Stomach (tissue), 9 donors: ENCODE results near the gene ZNF615. TPM values are rescaled to one million over a fixed set of nuclear protein-coding genes. Genes with fewer than 3 reads are reported as not detected.

Experiments used
- DNase-seq, 2 donors: peaks; one replicate each; pipeline versions ENCODE4 v3.0.0 to v3.0.0-alpha.2; 2013 to 2019
- H3K27ac ChIP-seq, 5 donors: fragments of 200-600 bp in 4 of 5; sonication (generic) in 4 of 5; one replicate each; pipeline ENCODE4 v1.5.1; 2013 to 2019; ENCODE audit warnings: mild to moderate bottlenecking in 1 of 5, moderate library complexity in 1 of 5
- H3K27me3 ChIP-seq, 3 donors: fragments of 200-600 bp; sonication (generic); one replicate each; pipeline ENCODE4 v1.5.1; 2017 to 2019; ENCODE audit warnings: mixed run types in 1 of 3
- H3K36me3 ChIP-seq, 4 donors: fragments of 200-600 bp; sonication (generic); 1 replicate in 3 of 4; 2 replicates in 1 of 4; pipeline ENCODE4 v1.5.1; 2016 to 2019
- H3K4me1 ChIP-seq, 4 donors: fragments of 200-600 bp; sonication (generic); one replicate each; pipeline ENCODE4 v1.5.1; 2016 to 2019
- H3K4me3 ChIP-seq, 4 donors: fragments of 200-600 bp; sonication (generic) in 3 of 4; one replicate each; pipeline ENCODE4 v1.5.1; 2016 to 2019; ENCODE audit warnings: mild to moderate bottlenecking in 1 of 4
- H3K9me3 ChIP-seq, 4 donors: fragments of 200-600 bp; sonication (generic); one replicate each; pipeline ENCODE4 v1.5.1; 2016 to 2019
- EP300 ChIP-seq: sonication (generic); formaldehyde crosslinking; IDR thresholded peaks from one replicate; pipeline ENCODE4 v1.6.1; 2017; ENCODE audit warnings: antibody characterized with exemption
- POLR2A ChIP-seq, 4 donors: fragments of 450-650 bp; IDR thresholded peaks; one replicate each; pipeline ENCODE4 v1.6.1; 2016; ENCODE audit warnings: antibody characterized with exemption in 4 of 4, control low read depth in 2 of 4, mild to moderate bottlenecking in 1 of 4, moderate library complexity in 1 of 4
- POLR2AphosphoS5 ChIP-seq, 3 donors: sonication (generic); formaldehyde crosslinking; IDR thresholded peaks; one replicate each; pipeline ENCODE4 v1.6.1; 2016; ENCODE audit warnings: antibody characterized with exemption in 3 of 3
- WGBS, 5 donors: extraction: QIAGEN DNeasy Blood & Tissue Kit in 3 of 5; methylation state at CpG; one replicate each; pipeline versions ENCODE4 v1.1.5 to v1.1.7; 2013 to 2018; 5-methylcytosine and 5-hydroxymethylcytosine counted together
- intact Hi-C: fragments of 100-400 bp; cut with DNase I; formaldehyde crosslinking; loops from one replicate; pipeline ENCODE4 v1.15.1; 2023; ENCODE audit warnings: low total_unique reads
- polyA plus RNA-seq, 3 donors: library from polyadenylated mRNA; stranded (reverse); fragments of 200-250 nt; gene quantifications; one replicate each; pipeline ENCODE4 v1.2.3, GENCODE V29; 2013
- total RNA-seq, 5 donors: library from RNA; depleted of rRNA; stranded (reverse); fragments of >200 nt; gene quantifications; one replicate each; pipeline versions ENCODE4 v1.1.0 to v1.2.3, GENCODE V29; 2014 to 2016
- TF ChIP-seq, protein P1 (sequence below), 7 experiments: fragments of 450-650 bp in 4 of 7; fragments of 200-600 bp in 3 of 7; sonication (generic) in 3 of 7; IDR thresholded peaks; one replicate each; pipeline ENCODE4 v1.5.1; 2016 to 2019; ENCODE audit warnings: antibody characterized with exemption in 7 of 7, control low read depth in 2 of 7, mild to moderate bottlenecking in 1 of 7
- donor health status: healthy with polysubstance abuse.
- donor health status: Bipolar disorder and iron deficiency.
- donor health status: healthy.

ZNF615 gene
- total and polyA plus RNA-seq, 8 donors, result 2.6 to 25.7 (median 5.6) TPM

DNA sequence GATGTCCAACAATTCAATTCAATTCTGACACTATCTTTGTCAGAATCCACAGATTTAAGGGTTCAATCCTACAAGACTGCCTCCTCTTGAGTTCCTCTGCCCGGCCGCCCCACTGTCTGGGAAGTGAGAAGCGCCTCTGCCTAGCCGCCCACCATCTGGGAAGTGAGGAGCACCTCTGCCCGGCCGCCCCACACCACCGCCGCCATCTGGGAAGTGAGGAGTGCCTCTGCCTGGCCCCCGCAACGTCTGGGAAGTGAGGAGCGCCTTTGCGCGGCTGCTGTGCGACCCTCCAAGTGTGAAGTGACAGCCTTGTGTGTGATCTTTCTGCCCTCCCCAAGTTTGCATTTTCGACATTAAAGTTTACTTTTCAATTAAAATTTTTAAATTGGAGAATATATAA, 14.2 kb upstream of the ZNF615 start:
- TF ChIP-seq EP300, result no peak
- no peak for TF ChIP-seq POLR2AphosphoS5 (IDR thresholded peaks at IDR 0.05)
- TF ChIP-seq, protein P1, sequence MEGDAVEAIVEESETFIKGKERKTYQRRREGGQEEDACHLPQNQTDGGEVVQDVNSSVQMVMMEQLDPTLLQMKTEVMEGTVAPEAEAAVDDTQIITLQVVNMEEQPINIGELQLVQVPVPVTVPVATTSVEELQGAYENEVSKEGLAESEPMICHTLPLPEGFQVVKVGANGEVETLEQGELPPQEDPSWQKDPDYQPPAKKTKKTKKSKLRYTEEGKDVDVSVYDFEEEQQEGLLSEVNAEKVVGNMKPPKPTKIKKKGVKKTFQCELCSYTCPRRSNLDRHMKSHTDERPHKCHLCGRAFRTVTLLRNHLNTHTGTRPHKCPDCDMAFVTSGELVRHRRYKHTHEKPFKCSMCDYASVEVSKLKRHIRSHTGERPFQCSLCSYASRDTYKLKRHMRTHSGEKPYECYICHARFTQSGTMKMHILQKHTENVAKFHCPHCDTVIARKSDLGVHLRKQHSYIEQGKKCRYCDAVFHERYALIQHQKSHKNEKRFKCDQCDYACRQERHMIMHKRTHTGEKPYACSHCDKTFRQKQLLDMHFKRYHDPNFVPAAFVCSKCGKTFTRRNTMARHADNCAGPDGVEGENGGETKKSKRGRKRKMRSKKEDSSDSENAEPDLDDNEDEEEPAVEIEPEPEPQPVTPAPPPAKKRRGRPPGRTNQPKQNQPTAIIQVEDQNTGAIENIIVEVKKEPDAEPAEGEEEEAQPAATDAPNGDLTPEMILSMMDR (IDR thresholded peaks at IDR 0.05), result no peak
- no peak for TF ChIP-seq POLR2A (IDR thresholded peaks at IDR 0.05)
- peaks cover 0 to 7% (median 5%) of the 10 kb centered on the region in 4 donors for H3K4me1 ChIP-seq
- 95 to 98% (median 97%) methylated on average over 15 of the region's 15 CpGs for WGBS, 5 donors
- no peak overlapping the region for H3K4me3 ChIP-seq
- intact Hi-C loops, result no loop called here
- no peaks in the 10 kb centered on the region for H3K27me3 ChIP-seq
- peaks cover 26 to 99% (median 84%) of the 10 kb centered on the region in 4 donors for H3K9me3 ChIP-seq
- no peak overlapping the region for H3K27ac ChIP-seq
- H3K36me3 ChIP-seq, result peaks cover 67 to 97% (median 92%) of the 10 kb centered on the region in 4 donors
- no peak for DNase-seq

DNA sequence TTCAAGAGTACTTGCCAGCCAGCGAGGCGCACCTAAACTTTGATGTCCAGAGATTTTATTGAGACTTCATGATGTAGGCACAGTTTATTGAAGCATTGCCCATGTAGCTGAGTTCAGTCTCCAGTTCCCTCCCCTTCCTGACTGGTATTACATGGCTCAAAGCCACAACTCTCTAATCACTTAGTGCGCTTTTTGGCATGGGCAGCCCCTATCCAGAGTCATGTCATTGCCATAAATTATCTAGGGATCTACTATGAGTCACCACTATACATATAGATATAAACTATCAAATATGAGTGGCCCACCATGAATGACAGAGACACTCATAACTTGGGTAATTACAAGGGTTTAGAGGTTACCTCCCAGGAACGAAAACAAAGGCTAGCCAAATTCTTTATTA, 12.5 kb upstream of the ZNF615 start:
- intact Hi-C loops, result no loop called here
- DNase-seq, result no peak
- no peaks in the 10 kb centered on the region for H3K27me3 ChIP-seq
- H3K9me3 ChIP-seq, result peaks cover 26 to 100% (median 94%) of the 10 kb centered on the region in 4 donors
- no peaks in the 10 kb centered on the region for H3K4me1 ChIP-seq
- TF ChIP-seq, protein P1 (IDR thresholded peaks at IDR 0.05), result no peak
- TF ChIP-seq POLR2A (IDR thresholded peaks at IDR 0.05), result no peak
- no peak for TF ChIP-seq POLR2AphosphoS5 (IDR thresholded peaks at IDR 0.05)
- no peak for TF ChIP-seq EP300
- no peak overlapping the region for H3K27ac ChIP-seq
- H3K4me3 ChIP-seq, result no peak overlapping the region
- peaks cover 84 to 100% (median 100%) of the 10 kb centered on the region in 4 donors for H3K36me3 ChIP-seq
- 97 to 100% (median 98%) methylated on average over 4 of the region's 4 CpGs for WGBS, 5 donors

DNA sequence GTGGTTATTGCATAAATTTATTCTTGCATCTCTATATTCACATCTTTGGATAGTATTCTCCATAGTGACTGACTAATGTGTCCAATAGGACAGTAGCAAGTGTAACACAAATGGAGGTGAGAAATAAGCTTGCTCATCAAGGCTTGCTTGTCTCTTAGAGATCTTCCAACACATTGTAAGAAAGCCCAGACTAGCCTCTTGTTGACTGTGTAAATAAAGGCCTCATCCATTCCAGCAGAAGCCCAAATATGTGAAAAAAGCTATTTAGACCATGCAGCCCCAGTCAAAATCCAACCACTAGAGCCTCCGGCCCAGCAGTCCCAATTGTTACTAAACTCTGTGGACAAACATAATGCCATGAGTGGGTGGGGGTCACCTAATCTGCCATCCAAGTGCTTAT, 2.7 kb upstream of the ZNF615 start:
- TF ChIP-seq, protein P1 (IDR thresholded peaks at IDR 0.05), result no peak
- TF ChIP-seq POLR2AphosphoS5 (IDR thresholded peaks at IDR 0.05), result no peak
- TF ChIP-seq POLR2A (IDR thresholded peaks at IDR 0.05), result no peak
- no peak for TF ChIP-seq EP300
- H3K36me3 ChIP-seq, result peaks cover 11 to 28% (median 22%) of the 10 kb centered on the region in 4 donors
- peaks cover 7 to 64% (median 34%) of the 10 kb centered on the region in 4 donors for H3K9me3 ChIP-seq
- H3K4me1 ChIP-seq, result peaks cover 0 to 16% (median 9%) of the 10 kb centered on the region in 4 donors
- intact Hi-C loops, result no loop called here
- DNase-seq, result no peak
- no peak overlapping the region for H3K27ac ChIP-seq
- 70 to 93% (median 86%) methylated on average over 1 of the region's 1 CpG for WGBS, 5 donors
- no peaks in the 10 kb centered on the region for H3K27me3 ChIP-seq
- no peak overlapping the region for H3K4me3 ChIP-seq

DNA sequence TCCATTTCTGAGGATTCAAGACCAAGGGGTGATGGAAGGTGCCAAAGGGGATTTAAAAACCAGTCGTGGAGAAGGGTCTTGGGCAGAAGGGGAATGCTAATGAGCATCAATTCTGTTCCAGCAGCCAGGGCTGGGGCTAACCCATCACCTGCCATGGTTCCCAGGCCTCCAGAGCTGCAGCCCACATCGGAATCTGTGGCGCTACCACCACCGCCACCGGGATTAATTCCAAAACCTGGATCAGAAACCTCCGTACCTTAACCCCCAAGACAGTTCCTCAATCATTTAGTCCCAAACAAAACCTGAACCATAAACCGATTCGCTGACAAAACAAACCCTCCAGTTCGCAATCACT, 583 bp downstream of the ZNF615 start:
- Histone ChIP-seq H3K4me1 (peaks cover 0 to 16% (median 9%) of the 10 kb centered on the region in 4 donors), H3K27me3 (no peaks in the 10 kb centered on the region), H3K27ac (peak overlapping the region; percentile 87 to 88 (median 88)), H3K4me3 (peak overlapping the region; percentile 61 to 95 (median 78)), H3K9me3 (peaks cover 0 to 63% (median 32%) of the 10 kb centered on the region in 4 donors), H3K36me3 (peaks cover 8 to 27% (median 24%) of the 10 kb centered on the region in 4 donors)
- 1 to 12% (median 6%) methylated on average over 5 to 9 of the region's 9 CpGs for WGBS, 5 donors
- peak in 1 of 2 donors; percentile 53 for DNase-seq
- intact Hi-C loops, result no loop called here
- TF ChIP-seq POLR2AphosphoS5 (IDR thresholded peaks at IDR 0.05) (no peak), EP300 (no peak), POLR2A (IDR thresholded peaks at IDR 0.05) (no peak)

DNA sequence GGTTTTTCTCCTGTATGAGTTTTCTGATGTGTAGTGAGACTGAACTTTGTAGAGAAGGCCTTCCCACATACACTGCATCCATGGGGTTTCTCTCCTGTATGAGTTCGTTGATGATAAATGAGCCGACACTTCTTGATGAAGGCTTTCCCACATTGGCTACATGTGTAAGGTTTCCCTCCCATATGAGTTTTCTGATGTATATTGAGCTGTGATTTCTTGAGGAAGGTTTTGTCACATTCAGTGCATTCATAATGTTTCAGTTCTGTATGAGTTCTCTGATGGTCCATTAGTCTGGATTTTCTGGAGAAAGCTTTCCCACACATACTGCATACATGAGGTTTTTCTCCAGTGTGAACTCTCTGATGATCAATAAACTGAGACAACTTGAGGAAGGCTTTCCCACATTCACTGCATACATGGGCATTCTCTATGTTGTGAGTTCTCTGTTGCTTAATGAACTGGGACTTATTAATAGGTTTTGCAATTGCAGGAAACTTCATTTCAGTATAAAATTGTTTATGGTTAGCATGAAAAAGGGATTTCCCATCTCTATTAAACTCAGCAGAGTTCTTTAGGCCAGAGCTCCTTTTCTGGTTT, 13.9 kb downstream of the ZNF615 start:
- TF ChIP-seq EP300 (no peak), POLR2A (IDR thresholded peaks at IDR 0.05) (no peak), POLR2AphosphoS5 (IDR thresholded peaks at IDR 0.05) (no peak)
- TF ChIP-seq, protein P1 (IDR thresholded peaks at IDR 0.05), result no peak
- Histone ChIP-seq H3K36me3 (peaks cover 56 to 80% (median 63%) of the 10 kb centered on the region in 4 donors), H3K27me3 (no peaks in the 10 kb centered on the region), H3K4me3 (no peak overlapping the region), H3K27ac (no peak overlapping the region), H3K9me3 (peaks cover 75 to 100% (median 93%) of the 10 kb centered on the region in 4 donors), H3K4me1 (no peaks in the 10 kb centered on the region)
- intact Hi-C loops, result no loop called here
- WGBS, 5 donors, result 95 to 100% (median 97%) methylated on average over 2 of the region's 2 CpGs
- DNase-seq, result no peak
